Stimulated activated CD8-positive, alpha-beta memory T cell treated with anti-CD3 and anti-CD28 coated beads, Interleukin-7, amount 100 ng/mL, for 4 hours (primary cell): ENCODE results near the gene FBH1.
"Not testable (repeated sequence)": the region's sequence is repeated elsewhere in the genome, so short reads cannot be mapped to it uniquely, and the experiment has no call there.

Experiments
- DNase-seq, 2 donors: peaks; one replicate each; pipeline ENCODE4 v3.0.0-alpha.2; 2020; ENCODE audit warnings: low read depth in 2 of 2

The FBH1 gene

GRCh38 chr10:5903563-5903962, 13.5 kb downstream of the FBH1 start:
- no peak for DNase-seq

GRCh38 chr10:5904227-5904626, 14.2 kb downstream of the FBH1 start:
- DNase-seq, result no peak

GRCh38 chr10:5905854-5906507, 15.9 kb downstream of the FBH1 start:
- DNase-seq, result no peak

GRCh38 chr10:5906651-5907050, 16.6 kb downstream of the FBH1 start:
- DNase-seq, result no peak

GRCh38 chr10:5908676-5909075, 18.6 kb downstream of the FBH1 start:
- not testable (repeated sequence) for DNase-seq

- no peak for DNase-seq
Measured at GRCh38 chr10:5910323-5911100, 20.5 kb downstream of the FBH1 start.

- DNase-seq, result no peak
Measured at GRCh38 chr10:5911670-5912069, 21.6 kb downstream of the FBH1 start.

- DNase-seq, result no peak
Measured at GRCh38 chr10:5913736-5914135, 23.7 kb downstream of the FBH1 start.

GRCh38 chr10:5915451-5915850, 25.4 kb downstream of the FBH1 start:
- DNase-seq, result no peak

- no peak for DNase-seq
Measured at GRCh38 chr10:5917305-5917704, 27.3 kb downstream of the FBH1 start.

GRCh38 chr10:5918763-5919162, 28.7 kb downstream of the FBH1 start:
- DNase-seq, result no peak

- no peak for DNase-seq
Measured at GRCh38 chr10:5919568-5919967, 29.5 kb downstream of the FBH1 start.

- DNase-seq, result no peak
Measured at GRCh38 chr10:5921746-5922145, 31.7 kb downstream of the FBH1 start.

GRCh38 chr10:5924889-5925288, 34.8 kb downstream of the FBH1 start:
- no peak for DNase-seq

GRCh38 chr10:5927306-5927705, 37.3 kb downstream of the FBH1 start:
- no peak for DNase-seq

- no peak for DNase-seq
Measured at GRCh38 chr10:5929442-5929841, 39.4 kb downstream of the FBH1 start.

- no peak for DNase-seq
Measured at GRCh38 chr10:5930272-5930671, 40.2 kb downstream of the FBH1 start.

- no peak for DNase-seq
Measured at GRCh38 chr10:5932345-5932744, 42.3 kb downstream of the FBH1 start.

GRCh38 chr10:5933909-5934546, 44.0 kb downstream of the FBH1 start:
- DNase-seq, result no peak

- DNase-seq, result no peak
Measured at GRCh38 chr10:5935628-5936027, 45.6 kb downstream of the FBH1 start.

GRCh38 chr10:5937016-5937415, 47.0 kb downstream of the FBH1 start:
- DNase-seq, result no peak

- no peak for DNase-seq
Measured at GRCh38 chr10:5938291-5938690, 48.2 kb downstream of the FBH1 start.

- DNase-seq, result no peak
Measured at GRCh38 chr10:5940807-5941218, 50.8 kb downstream of the FBH1 start.
